Measurements from ENCODE around the gene ETFA. TPM values are rescaled to one million over a fixed set of nuclear protein-coding genes. Genes with fewer than 3 reads are reported as not detected.
A peak's percentile ranks its signal among the peaks of the same experiment; 100 is the strongest.

Gene ETFA
- 109 and 119 TPM in 2 replicates for total RNA-seq
- long read RNA-seq, transcript ETFA-202 (11 exons, 1,346 nt): minor isoform, 51 of 216 reads
- long read RNA-seq, transcript ETFA-203 (12 exons, 2,287 nt): major isoform, 115 of 216 reads
- long read RNA-seq, transcript ETFA-216 (10 exons, 942 nt): minor isoform, 7 of 216 reads
- long read RNA-seq, partial matches to known transcripts: 27 of 216 reads
- long read RNA-seq, other reads (novel, unspliced or antisense): 15 of 216 reads

DNA sequence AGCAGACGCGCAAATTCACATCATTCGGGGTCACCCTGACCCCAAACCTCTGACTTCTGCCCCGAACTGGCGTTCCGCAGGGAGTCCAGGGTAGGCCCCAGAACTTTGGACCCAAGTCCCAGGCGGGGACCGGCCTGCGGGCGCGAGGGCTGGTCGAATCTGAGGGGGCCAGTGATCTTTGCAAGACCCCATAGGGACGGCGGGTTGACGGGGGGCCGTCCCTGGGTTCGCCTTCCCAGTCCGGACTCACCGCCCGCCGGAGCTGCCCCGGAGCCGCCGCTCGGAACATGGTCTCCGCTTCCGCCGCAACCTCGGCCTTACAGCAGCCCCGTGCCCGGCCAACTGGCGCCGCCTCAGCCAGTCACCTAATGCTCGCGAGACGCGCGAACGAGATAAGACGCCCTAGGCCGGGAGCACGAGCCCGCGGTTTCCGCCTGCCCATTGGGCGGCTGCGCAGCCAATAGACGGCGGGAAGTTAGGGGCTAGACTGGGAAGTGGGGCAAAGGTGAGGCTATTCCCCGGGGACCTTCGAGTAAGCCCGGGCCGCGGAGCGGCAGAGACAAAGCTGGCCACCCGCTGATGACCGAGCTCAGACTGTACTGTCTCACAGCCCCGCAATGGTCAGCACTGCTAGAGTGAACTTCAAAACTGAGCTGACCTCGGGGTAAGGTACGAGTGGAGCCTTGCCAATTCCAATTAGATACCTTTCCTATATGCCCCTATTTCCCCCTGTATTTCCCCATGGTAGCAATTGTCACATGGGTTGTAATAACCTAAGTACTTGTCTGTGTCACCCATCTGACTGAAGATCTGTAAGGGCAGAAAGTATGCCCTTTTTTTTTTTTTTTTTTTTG lies at the start of gene ETFA:
TSS of gene ETFA (minus strand) at position 370 of the 854 bp plus-strand sequence. CDS start at position 289, 81 bp downstream.
- H3K27me3 Mint-ChIP-seq (ENCODE audit: low read depth): peaks cover 11% of the 10 kb centered on the region
- peak within 1 kb of the TSS; percentile 93 for H3K4me3 Mint-ChIP-seq
- H3K9me3 Mint-ChIP-seq: peaks cover 3% of the 10 kb centered on the region
- H3K4me1 Mint-ChIP-seq: peaks cover 38% of the 10 kb centered on the region
- TF ChIP-seq, protein P1, sequence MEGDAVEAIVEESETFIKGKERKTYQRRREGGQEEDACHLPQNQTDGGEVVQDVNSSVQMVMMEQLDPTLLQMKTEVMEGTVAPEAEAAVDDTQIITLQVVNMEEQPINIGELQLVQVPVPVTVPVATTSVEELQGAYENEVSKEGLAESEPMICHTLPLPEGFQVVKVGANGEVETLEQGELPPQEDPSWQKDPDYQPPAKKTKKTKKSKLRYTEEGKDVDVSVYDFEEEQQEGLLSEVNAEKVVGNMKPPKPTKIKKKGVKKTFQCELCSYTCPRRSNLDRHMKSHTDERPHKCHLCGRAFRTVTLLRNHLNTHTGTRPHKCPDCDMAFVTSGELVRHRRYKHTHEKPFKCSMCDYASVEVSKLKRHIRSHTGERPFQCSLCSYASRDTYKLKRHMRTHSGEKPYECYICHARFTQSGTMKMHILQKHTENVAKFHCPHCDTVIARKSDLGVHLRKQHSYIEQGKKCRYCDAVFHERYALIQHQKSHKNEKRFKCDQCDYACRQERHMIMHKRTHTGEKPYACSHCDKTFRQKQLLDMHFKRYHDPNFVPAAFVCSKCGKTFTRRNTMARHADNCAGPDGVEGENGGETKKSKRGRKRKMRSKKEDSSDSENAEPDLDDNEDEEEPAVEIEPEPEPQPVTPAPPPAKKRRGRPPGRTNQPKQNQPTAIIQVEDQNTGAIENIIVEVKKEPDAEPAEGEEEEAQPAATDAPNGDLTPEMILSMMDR (conservative IDR thresholded peaks at IDR 0.05): no peak
- peak within 1 kb of the TSS; percentile 94 for H3K27ac Mint-ChIP-seq (ENCODE audit: unreplicated experiment)
- peaks cover 2% of the 10 kb centered on the region for H3K36me3 Mint-ChIP-seq (ENCODE audit: low read depth)
- peak; percentile 89 for DNase-seq (ENCODE audit: low read depth, low spot score)

DNA sequence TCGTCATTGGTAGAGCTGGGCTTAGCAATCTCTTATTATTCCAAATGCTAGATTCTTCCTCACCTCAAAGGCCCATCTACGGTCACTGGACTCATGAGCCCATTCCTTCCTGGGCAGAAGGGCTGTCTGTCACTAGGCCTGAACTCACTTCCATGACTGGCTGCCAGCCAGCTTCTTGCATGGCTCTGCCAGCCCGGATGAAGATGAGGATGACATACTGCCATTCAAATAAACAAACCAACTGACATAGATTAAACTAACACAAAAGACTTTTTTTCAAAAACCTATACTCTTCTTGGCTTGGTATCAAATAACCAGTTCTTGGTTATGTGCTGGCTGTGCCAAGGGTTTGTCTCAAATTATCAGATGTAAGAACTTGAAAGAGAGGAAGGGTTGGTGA lies 49.1 kb upstream of the ETFA start:
- TF ChIP-seq, protein P1 (conservative IDR thresholded peaks at IDR 0.05): no peak
- Mint-ChIP-seq H3K36me3 (ENCODE audit: low read depth) (no peaks in the 10 kb centered on the region), H3K4me3 (no peak overlapping the region), H3K9me3 (no peaks in the 10 kb centered on the region), H3K27me3 (ENCODE audit: low read depth) (peaks cover 2% of the 10 kb centered on the region), H3K4me1 (no peaks in the 10 kb centered on the region), H3K27ac (ENCODE audit: unreplicated experiment) (no peak overlapping the region)
- no peak for DNase-seq (ENCODE audit: low read depth, low spot score)

DNA sequence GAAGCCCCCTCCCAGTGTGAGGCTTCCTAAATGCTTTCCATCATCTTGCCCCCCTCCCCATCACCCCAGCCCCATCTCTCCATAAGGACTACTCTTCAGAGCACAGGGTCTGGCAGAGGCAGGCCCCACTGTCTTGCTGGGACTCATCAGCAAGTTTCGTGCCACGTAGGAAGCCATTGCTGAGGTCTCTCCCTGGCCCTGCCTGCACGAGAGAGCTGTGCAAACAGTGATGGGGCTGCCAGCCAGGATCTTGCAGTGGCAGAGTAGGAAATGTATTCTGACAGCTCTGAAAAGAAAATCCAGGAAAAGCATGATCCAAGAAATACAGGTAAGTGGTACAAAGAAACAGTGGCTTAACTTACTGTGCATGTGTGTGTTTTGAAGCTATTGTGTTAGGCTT lies 47.9 kb upstream of the ETFA start:
- Mint-ChIP-seq H3K9me3 (no peaks in the 10 kb centered on the region), H3K27ac (ENCODE audit: unreplicated experiment) (no peak overlapping the region), H3K36me3 (ENCODE audit: low read depth) (no peaks in the 10 kb centered on the region), H3K27me3 (ENCODE audit: low read depth) (peaks cover 10% of the 10 kb centered on the region), H3K4me3 (no peak overlapping the region), H3K4me1 (no peaks in the 10 kb centered on the region)
- DNase-seq (ENCODE audit: low read depth, low spot score): no peak
- TF ChIP-seq, protein P1 (conservative IDR thresholded peaks at IDR 0.05): no peak

DNA sequence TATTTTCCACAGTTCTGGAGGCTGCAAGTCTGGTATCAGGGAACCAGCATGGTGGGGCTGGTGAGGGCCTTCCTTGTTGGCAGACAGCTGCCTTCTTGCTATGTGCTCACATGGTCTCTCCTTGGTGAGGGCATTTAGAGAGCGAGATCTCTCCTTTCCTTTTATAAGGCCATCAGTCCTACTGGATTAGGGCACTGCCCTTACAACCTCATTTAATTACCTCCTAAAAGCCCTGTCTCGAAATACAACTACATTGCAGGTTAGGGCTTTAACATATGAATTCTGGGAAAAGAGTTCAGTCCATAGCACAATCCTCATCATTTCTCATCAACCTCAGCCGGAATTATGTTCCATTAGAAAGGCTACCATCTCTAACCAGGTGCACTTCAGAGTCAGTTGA lies 47.2 kb upstream of the ETFA start:
- TF ChIP-seq, protein P1 (conservative IDR thresholded peaks at IDR 0.05): no peak
- DNase-seq (ENCODE audit: low read depth, low spot score): no peak
- no peaks in the 10 kb centered on the region for H3K36me3 Mint-ChIP-seq (ENCODE audit: low read depth)
- peaks cover 16% of the 10 kb centered on the region for H3K27me3 Mint-ChIP-seq (ENCODE audit: low read depth)
- no peaks in the 10 kb centered on the region for H3K9me3 Mint-ChIP-seq
- no peaks in the 10 kb centered on the region for H3K4me1 Mint-ChIP-seq
- no peak overlapping the region for H3K27ac Mint-ChIP-seq (ENCODE audit: unreplicated experiment)
- H3K4me3 Mint-ChIP-seq: no peak overlapping the region

DNA sequence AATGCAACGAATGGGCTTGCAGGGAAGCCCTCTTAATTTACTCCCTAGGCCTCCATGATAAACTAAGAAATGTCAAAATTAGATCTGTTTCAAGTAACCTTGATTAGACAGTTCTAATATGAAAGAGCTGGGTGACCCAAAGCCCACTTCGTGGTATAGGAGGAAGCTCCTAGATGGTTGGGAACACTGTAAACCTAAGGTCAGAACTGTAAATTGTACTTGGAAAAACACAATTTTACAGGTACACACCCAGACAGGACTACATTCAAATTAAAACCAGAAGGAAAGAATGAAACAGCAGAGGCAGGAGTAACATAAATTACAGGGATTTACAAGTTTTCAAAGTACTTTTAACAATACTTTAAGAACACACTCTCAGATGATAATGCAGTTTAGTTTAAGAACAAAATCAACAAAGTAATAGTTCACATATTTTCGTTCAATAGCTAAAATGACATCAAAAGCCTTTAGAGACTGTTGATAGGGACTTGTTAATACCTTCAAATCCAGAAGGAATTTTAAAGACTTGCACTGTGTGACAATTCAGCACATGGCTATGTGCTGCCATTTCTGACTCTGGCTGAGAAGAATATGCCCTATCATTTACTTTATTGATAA lies 43.7 kb upstream of the ETFA start:
- no peak for DNase-seq (ENCODE audit: low read depth, low spot score)
- Mint-ChIP-seq H3K27me3 (ENCODE audit: low read depth) (peaks cover 40% of the 10 kb centered on the region), H3K36me3 (ENCODE audit: low read depth) (no peaks in the 10 kb centered on the region), H3K9me3 (no peaks in the 10 kb centered on the region), H3K27ac (ENCODE audit: unreplicated experiment) (no peak overlapping the region), H3K4me1 (no peaks in the 10 kb centered on the region), H3K4me3 (no peak overlapping the region)
- TF ChIP-seq, protein P1 (conservative IDR thresholded peaks at IDR 0.05): no peak

All from neural crest cell (in vitro differentiated cells).